ENCODE measurements around the gene RNASE9.
"Not testable (repeated sequence)": the region's sequence is repeated elsewhere in the genome, so short reads cannot be mapped to it uniquely, and the experiment has no call there.

Gene RNASE9

GRCh38 chr14:20515846-20516245 is 45.0 kb downstream of the RNASE9 start:
- DNase-seq (ENCODE audit: low spot score) = no peak

- DNase-seq (ENCODE audit: low spot score) = no peak
Measured at GRCh38 chr14:20512177-20512905, 48.5 kb downstream of the RNASE9 start.

GRCh38 chr14:20508367-20508766 is 52.5 kb downstream of the RNASE9 start:
- DNase-seq (ENCODE audit: low spot score) = no peak

- not testable (repeated sequence) for DNase-seq (ENCODE audit: low spot score)
Measured at GRCh38 chr14:20507537-20507936, 53.3 kb downstream of the RNASE9 start.

GRCh38 chr14:20506752-20507151 is 54.1 kb downstream of the RNASE9 start:
- DNase-seq (ENCODE audit: low spot score) = not testable (repeated sequence)

GRCh38 chr14:20506276-20506675 is 54.6 kb downstream of the RNASE9 start:
- DNase-seq (ENCODE audit: low spot score) = not testable (repeated sequence)
